Measurements from ENCODE around the gene CCDC92. TPM values are rescaled to one million over a fixed set of nuclear protein-coding genes. Genes with fewer than 3 reads are reported as not detected.

The CCDC92 gene
- polyA plus RNA-seq, 1 of the 3 experiments (the other 2 are of a cell fraction) = 53.5 TPM

GRCh38 chr12:123923927-123924326, 48.7 kb downstream of the CCDC92 start:
- no peaks in the 10 kb centered on the region for H3K9me3 ChIP-seq
- H3K27me3 ChIP-seq (ENCODE audit: insufficient read depth) = no peaks in the 10 kb centered on the region
- DNase-seq = no peak
- H4K20me1 ChIP-seq (ENCODE audit: insufficient read depth) = no peaks in the 10 kb centered on the region
- no peak overlapping the region for H3K4me3 ChIP-seq (ENCODE audit: low read depth in 2 of 2, low read length in 1 of 2)
- CTCF ChIA-PET = interaction anchor here (0.6 kb wide), 1 partner anchor 197 kb away, joined by 4 read pairs; no protein-coding TSS in a partner anchor
- H3K4me1 ChIP-seq (ENCODE audit: control insufficient read depth in 1 of 2, insufficient read depth in 2 of 2, low read depth in 1 of 2, low read length in 1 of 2) = no peaks in the 10 kb centered on the region; a peak in 1 of 4 replicates
- H3K27ac ChIP-seq (ENCODE audit: low read depth in 2 of 2, low read length in 1 of 2) = no peak overlapping the region
- no peaks in the 10 kb centered on the region for H3K36me3 ChIP-seq (replicated peaks in 1 of 2; ENCODE audit: control insufficient read depth in 1 of 2, insufficient read depth in 2 of 2, low read length in 1 of 2)
- no peaks in the 10 kb centered on the region for H3K79me2 ChIP-seq (ENCODE audit: insufficient read depth)
- no peak for TF ChIP-seq GATA2 (CRISPR knock-in tag; IDR thresholded peaks at IDR 0.05)
- TF ChIP-seq, protein P1, sequence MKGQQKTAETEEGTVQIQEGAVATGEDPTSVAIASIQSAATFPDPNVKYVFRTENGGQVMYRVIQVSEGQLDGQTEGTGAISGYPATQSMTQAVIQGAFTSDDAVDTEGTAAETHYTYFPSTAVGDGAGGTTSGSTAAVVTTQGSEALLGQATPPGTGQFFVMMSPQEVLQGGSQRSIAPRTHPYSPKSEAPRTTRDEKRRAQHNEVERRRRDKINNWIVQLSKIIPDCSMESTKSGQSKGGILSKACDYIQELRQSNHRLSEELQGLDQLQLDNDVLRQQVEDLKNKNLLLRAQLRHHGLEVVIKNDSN (IDR thresholded peaks at IDR 0.05; ENCODE audit: borderline replicate concordance, low read depth) = no peak
- TF ChIP-seq MEF2A (IDR thresholded peaks at IDR 0.05; ENCODE audit: borderline replicate concordance, low read depth) = no peak
- TF ChIP-seq JUND (IDR thresholded peaks at IDR 0.05) = no peak
- TF ChIP-seq FOXM1 (IDR thresholded peaks at IDR 0.05; ENCODE audit: low read depth) = no peak
- TF ChIP-seq FOXJ3 (CRISPR knock-in tag; IDR thresholded peaks at IDR 0.05) = no peak
- TF ChIP-seq EP300 (IDR thresholded peaks at IDR 0.05; ENCODE audit: borderline replicate concordance in 1 of 2, low read depth in 1 of 2, low read length in 1 of 2) = no peak
- TF ChIP-seq NFIC (IDR thresholded peaks at IDR 0.05; ENCODE audit: borderline replicate concordance) = no peak
- no peak for TF ChIP-seq PBX3 (IDR thresholded peaks at IDR 0.05)
- no peak for TF ChIP-seq RCOR1 (IDR thresholded peaks at IDR 0.05; ENCODE audit: low read length)
- TF ChIP-seq USF2 (IDR thresholded peaks at IDR 0.05; ENCODE audit: borderline replicate concordance, low read depth, low read length) = no peak
- no peak for TF ChIP-seq EZH2phosphoT487 (IDR thresholded peaks at IDR 0.05; ENCODE audit: borderline replicate concordance, low read depth)
- TF ChIP-seq CHD2 (IDR thresholded peaks at IDR 0.05; ENCODE audit: low read length, partially characterized antibody) = no peak
- TF ChIP-seq, protein P2, sequence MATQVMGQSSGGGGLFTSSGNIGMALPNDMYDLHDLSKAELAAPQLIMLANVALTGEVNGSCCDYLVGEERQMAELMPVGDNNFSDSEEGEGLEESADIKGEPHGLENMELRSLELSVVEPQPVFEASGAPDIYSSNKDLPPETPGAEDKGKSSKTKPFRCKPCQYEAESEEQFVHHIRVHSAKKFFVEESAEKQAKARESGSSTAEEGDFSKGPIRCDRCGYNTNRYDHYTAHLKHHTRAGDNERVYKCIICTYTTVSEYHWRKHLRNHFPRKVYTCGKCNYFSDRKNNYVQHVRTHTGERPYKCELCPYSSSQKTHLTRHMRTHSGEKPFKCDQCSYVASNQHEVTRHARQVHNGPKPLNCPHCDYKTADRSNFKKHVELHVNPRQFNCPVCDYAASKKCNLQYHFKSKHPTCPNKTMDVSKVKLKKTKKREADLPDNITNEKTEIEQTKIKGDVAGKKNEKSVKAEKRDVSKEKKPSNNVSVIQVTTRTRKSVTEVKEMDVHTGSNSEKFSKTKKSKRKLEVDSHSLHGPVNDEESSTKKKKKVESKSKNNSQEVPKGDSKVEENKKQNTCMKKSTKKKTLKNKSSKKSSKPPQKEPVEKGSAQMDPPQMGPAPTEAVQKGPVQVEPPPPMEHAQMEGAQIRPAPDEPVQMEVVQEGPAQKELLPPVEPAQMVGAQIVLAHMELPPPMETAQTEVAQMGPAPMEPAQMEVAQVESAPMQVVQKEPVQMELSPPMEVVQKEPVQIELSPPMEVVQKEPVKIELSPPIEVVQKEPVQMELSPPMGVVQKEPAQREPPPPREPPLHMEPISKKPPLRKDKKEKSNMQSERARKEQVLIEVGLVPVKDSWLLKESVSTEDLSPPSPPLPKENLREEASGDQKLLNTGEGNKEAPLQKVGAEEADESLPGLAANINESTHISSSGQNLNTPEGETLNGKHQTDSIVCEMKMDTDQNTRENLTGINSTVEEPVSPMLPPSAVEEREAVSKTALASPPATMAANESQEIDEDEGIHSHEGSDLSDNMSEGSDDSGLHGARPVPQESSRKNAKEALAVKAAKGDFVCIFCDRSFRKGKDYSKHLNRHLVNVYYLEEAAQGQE (IDR thresholded peaks at IDR 0.05; ENCODE audit: low read depth, low read length) = no peak
- no peak for TF ChIP-seq ZBTB33 (IDR thresholded peaks at IDR 0.05; ENCODE audit: borderline replicate concordance, low read depth)
- no peak for TF ChIP-seq YY1 (IDR thresholded peaks at IDR 0.05; ENCODE audit: low read depth)
- no peak for TF ChIP-seq NRF1 (IDR thresholded peaks at IDR 0.05; ENCODE audit: low read depth, low read length)
- no peak for TF ChIP-seq SMC3 (IDR thresholded peaks at IDR 0.05; ENCODE audit: low read depth, low read length)
- TF ChIP-seq TAF1 (IDR thresholded peaks at IDR 0.05; ENCODE audit: borderline replicate concordance, low read depth, low read length) = no peak
- no peak overlapping the region for H3K4me2 ChIP-seq
- WGBS (ENCODE audit: low lambda C conversion rate) = 72% methylated on average over 7 of the region's 7 CpGs
- POLR2A ChIA-PET = no interaction called here
- H2AFZ ChIP-seq (ENCODE audit: low read depth) = no peak overlapping the region
- no peak overlapping the region for H3K9ac ChIP-seq
- H3F3A ChIP-seq (replicated peaks; ENCODE audit: insufficient read depth) = no peaks in the 10 kb centered on the region
- H3K9me2 ChIP-seq = no peaks in the 10 kb centered on the region

Measured in SK-N-SH (cell line).